Measurements from ENCODE around the gene DPEP3.

DNA sequence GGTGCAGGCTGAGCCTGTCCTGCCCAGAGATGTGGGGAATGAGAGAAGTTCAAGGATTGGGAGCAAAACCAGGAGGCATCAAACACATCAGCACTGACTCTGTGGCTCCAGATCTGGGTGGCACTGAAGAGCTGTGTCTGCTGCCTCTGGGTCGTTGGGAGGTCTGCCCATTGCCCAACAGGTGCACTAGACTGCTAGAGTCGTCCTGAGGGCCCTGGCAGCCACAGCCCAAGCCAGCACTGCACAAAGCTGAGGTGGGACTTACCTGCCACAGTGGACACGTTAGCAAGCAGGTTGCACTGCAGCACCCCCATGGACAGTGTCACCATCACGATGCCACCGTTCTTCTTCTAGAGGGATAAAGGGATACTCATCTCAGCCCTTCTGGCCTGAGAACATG lies 3.3 kb downstream of the DPEP3 start:
- no peak for TF ChIP-seq POLR2AphosphoS5 (IDR thresholded peaks at IDR 0.05)
- TF ChIP-seq, protein P1, sequence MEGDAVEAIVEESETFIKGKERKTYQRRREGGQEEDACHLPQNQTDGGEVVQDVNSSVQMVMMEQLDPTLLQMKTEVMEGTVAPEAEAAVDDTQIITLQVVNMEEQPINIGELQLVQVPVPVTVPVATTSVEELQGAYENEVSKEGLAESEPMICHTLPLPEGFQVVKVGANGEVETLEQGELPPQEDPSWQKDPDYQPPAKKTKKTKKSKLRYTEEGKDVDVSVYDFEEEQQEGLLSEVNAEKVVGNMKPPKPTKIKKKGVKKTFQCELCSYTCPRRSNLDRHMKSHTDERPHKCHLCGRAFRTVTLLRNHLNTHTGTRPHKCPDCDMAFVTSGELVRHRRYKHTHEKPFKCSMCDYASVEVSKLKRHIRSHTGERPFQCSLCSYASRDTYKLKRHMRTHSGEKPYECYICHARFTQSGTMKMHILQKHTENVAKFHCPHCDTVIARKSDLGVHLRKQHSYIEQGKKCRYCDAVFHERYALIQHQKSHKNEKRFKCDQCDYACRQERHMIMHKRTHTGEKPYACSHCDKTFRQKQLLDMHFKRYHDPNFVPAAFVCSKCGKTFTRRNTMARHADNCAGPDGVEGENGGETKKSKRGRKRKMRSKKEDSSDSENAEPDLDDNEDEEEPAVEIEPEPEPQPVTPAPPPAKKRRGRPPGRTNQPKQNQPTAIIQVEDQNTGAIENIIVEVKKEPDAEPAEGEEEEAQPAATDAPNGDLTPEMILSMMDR (IDR thresholded peaks at IDR 0.05), result no peak
- no peak for TF ChIP-seq POLR2A (IDR thresholded peaks at IDR 0.05)

Measured in sigmoid colon (tissue), 4 donors.